Measurements from ENCODE around the gene AIFM3.
A peak's percentile ranks its signal among the peaks of the same experiment; 100 is the strongest.

The AIFM3 gene

GRCh38 chr22:21022955-21023614 lies 56.0 kb downstream of the AIFM3 start:
- H3K79me2 ChIP-seq (ENCODE audit: control insufficient read depth, low read length), result no peaks in the 10 kb centered on the region
- peaks cover 2% of the 10 kb centered on the region; the same call in 1 of the 2 replicates for H3K4me1 ChIP-seq (ENCODE audit: control insufficient read depth, low read length)
- no peak overlapping the region for H3K4me2 ChIP-seq (ENCODE audit: low read length)
- no peaks in the 10 kb centered on the region for H3K9me3 ChIP-seq (ENCODE audit: control insufficient read depth, insufficient read depth, low read length)
- H3K4me3 ChIP-seq (ENCODE audit: low read length), result no peak overlapping the region
- no peaks in the 10 kb centered on the region for H3F3A ChIP-seq (ENCODE audit: control insufficient read depth, insufficient read depth)
- no peaks in the 10 kb centered on the region for H3K27me3 ChIP-seq (ENCODE audit: control insufficient read depth, low read length)
- no peak for TF ChIP-seq EZH2phosphoT487 (IDR thresholded peaks at IDR 0.05; ENCODE audit: borderline replicate concordance, low read length)
- TF ChIP-seq, protein P1, sequence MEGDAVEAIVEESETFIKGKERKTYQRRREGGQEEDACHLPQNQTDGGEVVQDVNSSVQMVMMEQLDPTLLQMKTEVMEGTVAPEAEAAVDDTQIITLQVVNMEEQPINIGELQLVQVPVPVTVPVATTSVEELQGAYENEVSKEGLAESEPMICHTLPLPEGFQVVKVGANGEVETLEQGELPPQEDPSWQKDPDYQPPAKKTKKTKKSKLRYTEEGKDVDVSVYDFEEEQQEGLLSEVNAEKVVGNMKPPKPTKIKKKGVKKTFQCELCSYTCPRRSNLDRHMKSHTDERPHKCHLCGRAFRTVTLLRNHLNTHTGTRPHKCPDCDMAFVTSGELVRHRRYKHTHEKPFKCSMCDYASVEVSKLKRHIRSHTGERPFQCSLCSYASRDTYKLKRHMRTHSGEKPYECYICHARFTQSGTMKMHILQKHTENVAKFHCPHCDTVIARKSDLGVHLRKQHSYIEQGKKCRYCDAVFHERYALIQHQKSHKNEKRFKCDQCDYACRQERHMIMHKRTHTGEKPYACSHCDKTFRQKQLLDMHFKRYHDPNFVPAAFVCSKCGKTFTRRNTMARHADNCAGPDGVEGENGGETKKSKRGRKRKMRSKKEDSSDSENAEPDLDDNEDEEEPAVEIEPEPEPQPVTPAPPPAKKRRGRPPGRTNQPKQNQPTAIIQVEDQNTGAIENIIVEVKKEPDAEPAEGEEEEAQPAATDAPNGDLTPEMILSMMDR (IDR thresholded peaks at IDR 0.05; ENCODE audit: low read depth, low read length, poor library complexity, severe bottlenecking), result peak; percentile 31
- H3K9me2 ChIP-seq (replicated peaks; ENCODE audit: control insufficient read depth, low read length), result no peaks in the 10 kb centered on the region
- no peaks in the 10 kb centered on the region for H3K36me3 ChIP-seq (ENCODE audit: control insufficient read depth, low read length)
- peaks cover 4% of the 10 kb centered on the region; the same call in 1 of the 2 replicates for H4K20me1 ChIP-seq (ENCODE audit: control insufficient read depth, insufficient read depth, low read depth, low read length)
- no peak overlapping the region for H3K27ac ChIP-seq (ENCODE audit: low read depth, low read length)

GRCh38 chr22:21025266-21025665 lies 58.2 kb downstream of the AIFM3 start:
- Histone ChIP-seq H3K36me3 (ENCODE audit: control insufficient read depth, low read length) (no peaks in the 10 kb centered on the region), H3K27me3 (ENCODE audit: control insufficient read depth, low read length) (no peaks in the 10 kb centered on the region), H3K79me2 (ENCODE audit: control insufficient read depth, low read length) (no peaks in the 10 kb centered on the region), H3K4me2 (ENCODE audit: low read length) (no peak overlapping the region), H3K4me3 (ENCODE audit: low read length) (no peak overlapping the region), H4K20me1 (ENCODE audit: control insufficient read depth, insufficient read depth, low read depth, low read length) (peaks cover 4% of the 10 kb centered on the region; the same call in 1 of the 2 replicates), H3K4me1 (ENCODE audit: control insufficient read depth, low read length) (peaks cover 2% of the 10 kb centered on the region; the same call in 1 of the 2 replicates), H3K27ac (ENCODE audit: low read depth, low read length) (no peak overlapping the region), H3K9me2 (replicated peaks; ENCODE audit: control insufficient read depth, low read length) (no peaks in the 10 kb centered on the region), H3F3A (ENCODE audit: control insufficient read depth, insufficient read depth) (no peaks in the 10 kb centered on the region), H3K9me3 (ENCODE audit: control insufficient read depth, insufficient read depth, low read length) (no peaks in the 10 kb centered on the region)
- TF ChIP-seq EZH2phosphoT487 (IDR thresholded peaks at IDR 0.05; ENCODE audit: borderline replicate concordance, low read length), result no peak
- TF ChIP-seq, protein P1 (IDR thresholded peaks at IDR 0.05; ENCODE audit: low read depth, low read length, poor library complexity, severe bottlenecking), result no peak

DNA sequence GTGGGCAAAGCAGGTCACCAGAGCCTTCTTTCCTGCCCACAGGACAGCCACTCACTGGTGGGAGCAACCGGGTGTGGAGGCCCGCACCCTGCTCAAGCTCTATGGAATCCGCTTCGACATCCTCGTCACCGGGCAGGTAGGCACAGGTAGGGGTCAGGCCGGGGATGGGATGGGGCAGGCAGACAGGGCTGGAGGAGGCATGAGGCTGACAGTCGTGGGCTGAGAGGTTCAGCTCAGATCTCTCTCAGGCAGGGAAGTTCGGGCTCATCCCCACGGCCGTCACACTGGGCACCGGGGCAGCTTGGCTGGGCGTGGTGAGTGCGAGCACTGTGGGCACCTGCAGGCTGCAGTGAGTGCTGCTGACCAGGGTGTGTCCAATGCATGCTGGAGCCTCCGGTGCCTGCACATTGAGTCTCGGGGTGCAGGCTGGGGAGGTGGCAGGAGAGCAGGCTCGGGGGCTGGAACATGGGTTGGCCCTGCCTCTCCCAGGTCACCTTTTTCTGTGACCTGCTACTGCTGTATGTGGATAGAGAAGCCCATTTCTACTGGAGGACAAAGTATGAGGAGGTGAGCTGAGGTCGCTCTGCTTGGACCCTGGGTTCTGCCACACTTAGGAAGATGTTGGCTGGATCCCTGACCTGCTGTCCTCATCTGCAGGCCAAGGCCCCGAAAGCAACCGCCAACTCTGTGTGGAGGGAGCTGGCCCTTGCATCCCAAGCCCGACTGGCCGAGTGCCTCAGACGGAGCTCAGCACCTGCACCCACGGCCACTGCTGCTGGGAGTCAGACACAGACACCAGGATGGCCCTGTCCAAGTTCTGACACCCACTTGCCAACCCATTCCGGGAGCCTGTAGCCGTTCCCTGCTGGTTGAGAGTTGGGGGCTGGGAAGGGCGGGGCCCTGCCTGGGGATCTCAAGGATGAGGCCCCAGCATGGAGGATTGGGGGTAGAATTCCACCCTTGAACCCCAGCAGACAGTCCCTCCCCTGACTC lies 59.0 kb downstream of the AIFM3 start:
- Histone ChIP-seq H3K79me2 (ENCODE audit: control insufficient read depth, low read length) (no peaks in the 10 kb centered on the region), H3K9me2 (replicated peaks; ENCODE audit: control insufficient read depth, low read length) (no peaks in the 10 kb centered on the region), H4K20me1 (ENCODE audit: control insufficient read depth, insufficient read depth, low read depth, low read length) (peaks cover 4% of the 10 kb centered on the region; the same call in 1 of the 2 replicates), H3K27me3 (ENCODE audit: control insufficient read depth, low read length) (no peaks in the 10 kb centered on the region), H3F3A (ENCODE audit: control insufficient read depth, insufficient read depth) (no peaks in the 10 kb centered on the region), H3K4me1 (ENCODE audit: control insufficient read depth, low read length) (peaks cover 2% of the 10 kb centered on the region; the same call in 1 of the 2 replicates), H3K4me3 (ENCODE audit: low read length) (no peak overlapping the region), H3K27ac (ENCODE audit: low read depth, low read length) (no peak overlapping the region), H3K4me2 (ENCODE audit: low read length) (no peak overlapping the region), H3K9me3 (ENCODE audit: control insufficient read depth, insufficient read depth, low read length) (no peaks in the 10 kb centered on the region), H3K36me3 (ENCODE audit: control insufficient read depth, low read length) (no peaks in the 10 kb centered on the region)
- TF ChIP-seq, protein P1 (IDR thresholded peaks at IDR 0.05; ENCODE audit: low read depth, low read length, poor library complexity, severe bottlenecking), result no peak
- no peak for TF ChIP-seq EZH2phosphoT487 (IDR thresholded peaks at IDR 0.05; ENCODE audit: borderline replicate concordance, low read length)
